Fibroblast of villous mesenchyme (primary cell): ENCODE measurements around the gene SNX20. TPM values are rescaled to one million over a fixed set of nuclear protein-coding genes. Genes with fewer than 3 reads are reported as not detected.

Source experiments
- DNase-seq: peaks from one replicate; pipeline ENCODE4 v3.0.0-alpha.2; 2010; ENCODE audit warnings: low read depth
- H3K4me3 ChIP-seq: 2 replicates; pipeline ENCODE4 v1.5.1; 2011; ENCODE audit warnings: low read depth, mild to moderate bottlenecking, low read length
- total RNA-seq: library from RNA; depleted of rRNA; stranded (reverse); fragments of >200 nt; gene quantifications from 2 replicates; pipeline ENCODE4 v1.2.3, GENCODE V29; 2012
- TF ChIP-seq, protein P1 (sequence below): IDR thresholded peaks from 2 replicates; pipeline ENCODE4 v1.5.1; 2012; ENCODE audit warnings: low read depth, mild to moderate bottlenecking, low read length; ENCODE audit not compliant: insufficient read depth

Gene SNX20
- total RNA-seq, 1 donor = not detected

DNA sequence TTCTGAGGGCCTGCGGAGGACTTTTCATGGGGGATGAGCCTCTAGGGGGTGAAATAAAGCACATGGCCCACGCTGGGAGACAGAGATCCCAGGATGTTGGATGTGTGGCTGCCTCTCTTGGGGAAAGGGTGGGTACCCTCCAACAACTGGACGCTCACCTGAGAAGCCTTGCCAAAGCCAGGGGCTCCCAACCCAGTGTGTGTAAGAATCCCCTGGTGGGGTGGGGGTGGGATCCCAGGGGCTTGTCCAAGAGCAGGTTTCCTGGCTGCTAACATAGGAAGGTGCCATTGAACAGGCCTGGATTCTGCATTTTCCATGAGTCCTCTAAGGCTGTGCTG is 587 bp downstream of the SNX20 start:
- no peak overlapping the region for H3K4me3 ChIP-seq
- DNase-seq = no peak
- TF ChIP-seq, protein P1, sequence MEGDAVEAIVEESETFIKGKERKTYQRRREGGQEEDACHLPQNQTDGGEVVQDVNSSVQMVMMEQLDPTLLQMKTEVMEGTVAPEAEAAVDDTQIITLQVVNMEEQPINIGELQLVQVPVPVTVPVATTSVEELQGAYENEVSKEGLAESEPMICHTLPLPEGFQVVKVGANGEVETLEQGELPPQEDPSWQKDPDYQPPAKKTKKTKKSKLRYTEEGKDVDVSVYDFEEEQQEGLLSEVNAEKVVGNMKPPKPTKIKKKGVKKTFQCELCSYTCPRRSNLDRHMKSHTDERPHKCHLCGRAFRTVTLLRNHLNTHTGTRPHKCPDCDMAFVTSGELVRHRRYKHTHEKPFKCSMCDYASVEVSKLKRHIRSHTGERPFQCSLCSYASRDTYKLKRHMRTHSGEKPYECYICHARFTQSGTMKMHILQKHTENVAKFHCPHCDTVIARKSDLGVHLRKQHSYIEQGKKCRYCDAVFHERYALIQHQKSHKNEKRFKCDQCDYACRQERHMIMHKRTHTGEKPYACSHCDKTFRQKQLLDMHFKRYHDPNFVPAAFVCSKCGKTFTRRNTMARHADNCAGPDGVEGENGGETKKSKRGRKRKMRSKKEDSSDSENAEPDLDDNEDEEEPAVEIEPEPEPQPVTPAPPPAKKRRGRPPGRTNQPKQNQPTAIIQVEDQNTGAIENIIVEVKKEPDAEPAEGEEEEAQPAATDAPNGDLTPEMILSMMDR = no peak

DNA sequence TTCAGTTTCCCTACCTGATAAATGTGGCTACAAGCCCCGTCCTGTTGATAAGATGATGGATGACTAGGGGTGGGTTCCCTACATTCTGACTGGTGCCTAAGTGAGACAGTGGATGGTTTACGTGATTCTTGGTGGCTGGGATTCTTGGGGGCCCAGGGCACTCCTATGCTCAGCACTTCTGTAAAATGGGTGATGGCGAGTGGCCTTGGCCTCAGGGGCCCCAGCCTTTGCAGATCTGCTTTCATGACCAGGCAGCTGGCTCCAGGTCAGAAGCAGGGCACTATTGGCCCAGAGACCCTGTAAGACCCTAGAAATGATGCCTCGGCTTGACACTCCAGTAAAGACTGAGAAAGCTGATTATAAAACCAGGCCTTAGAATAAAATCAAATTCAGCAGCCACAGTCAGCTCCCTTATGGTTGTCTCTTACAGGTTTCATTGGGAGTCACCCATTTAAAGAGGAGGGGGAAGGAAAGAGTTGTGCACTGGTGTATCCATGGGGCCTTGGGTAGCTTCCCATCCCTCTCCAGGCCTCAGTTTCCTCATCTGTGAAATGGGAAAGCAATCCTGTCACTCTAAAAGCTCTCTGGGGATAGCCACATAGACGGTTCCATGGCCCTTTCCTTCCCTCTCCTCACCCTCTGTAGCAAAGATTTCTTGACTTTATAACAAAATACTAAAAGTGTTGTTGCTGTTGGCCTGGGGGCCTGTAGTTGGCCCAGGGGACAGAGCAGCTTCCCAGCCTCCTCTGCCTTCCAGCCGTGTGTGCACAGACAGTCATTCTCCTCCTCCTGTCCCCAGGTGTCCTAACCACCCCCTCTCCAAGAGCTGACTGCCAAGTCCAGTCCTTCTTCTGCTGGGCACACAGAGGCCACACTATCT is 1.2 kb downstream of the SNX20 start:
- no peak for DNase-seq
- H3K4me3 ChIP-seq = no peak overlapping the region
- TF ChIP-seq, protein P1 = no peak

GRCh38 chr16:50679266-50679665 is 1.8 kb downstream of the SNX20 start:
- DNase-seq = no peak
- TF ChIP-seq, protein P1 = no peak
- no peak overlapping the region for H3K4me3 ChIP-seq

GRCh38 chr16:50678531-50678930 is 2.6 kb downstream of the SNX20 start:
- DNase-seq = no peak
- TF ChIP-seq, protein P1 = no peak
- no peak overlapping the region for H3K4me3 ChIP-seq

- no peak for DNase-seq
- TF ChIP-seq, protein P1 = peak; percentile 23
- no peak overlapping the region for H3K4me3 ChIP-seq
Measured at GRCh38 chr16:50677351-50677750, 3.8 kb downstream of the SNX20 start.

- TF ChIP-seq, protein P1 = no peak
- no peak overlapping the region for H3K4me3 ChIP-seq
- no peak for DNase-seq
Measured at GRCh38 chr16:50676684-50677225, 4.4 kb downstream of the SNX20 start.
